NCI-H460 (cell line): ENCODE results near the gene ARPC4. TPM values are rescaled to one million over a fixed set of nuclear protein-coding genes. Genes with fewer than 3 reads are reported as not detected.
"Not testable (repeated sequence)": the region's sequence is repeated elsewhere in the genome, so short reads cannot be mapped to it uniquely, and the experiment has no call there.

Source experiments
- DNase-seq: peaks from one replicate; pipeline ENCODE4 v3.0.0-alpha.2; 2016; ENCODE audit warnings: low read depth; ENCODE audit errors: extremely low read depth
- total RNA-seq: library from RNA; depleted of rRNA; stranded (reverse); fragments of >200 nt; shearing (Covaris generic); gene quantifications from 2 replicates; pipeline ENCODE4 v1.2.3, GENCODE V29; 2014

Gene ARPC4
- total RNA-seq, 1 experiment from 2014 or later, result 97.3 TPM

GRCh38 chr3:9769426-9770275 lies 23.2 kb upstream of the ARPC4 start, which contains the start of gene CAMK1:
Gene CAMK1 (minus strand): TSS chr3:9769947. CDS start chr3:9767749, 2,198 bp downstream.
- peak; percentile 37 for DNase-seq

GRCh38 chr3:9770276-9770812 lies 22.5 kb upstream of the ARPC4 start:
- DNase-seq, result no peak

- DNase-seq, result not testable (repeated sequence)
Observed at GRCh38 chr3:9771007-9771406, 21.9 kb upstream of the ARPC4 start.

- DNase-seq, result no peak
Observed at GRCh38 chr3:9776896-9777693, 15.8 kb upstream of the ARPC4 start.

- DNase-seq, result no peak
Observed at GRCh38 chr3:9777694-9778021, 15.2 kb upstream of the ARPC4 start.

- DNase-seq, result no peak
Observed at GRCh38 chr3:9778143-9779074, 14.5 kb upstream of the ARPC4 start.

GRCh38 chr3:9779075-9779593 lies 13.7 kb upstream of the ARPC4 start:
- no peak for DNase-seq

GRCh38 chr3:9779721-9780457 lies 13.0 kb upstream of the ARPC4 start:
- DNase-seq, result no peak

- DNase-seq, result no peak
Observed at GRCh38 chr3:9780458-9780812, 12.4 kb upstream of the ARPC4 start.

GRCh38 chr3:9780910-9781309 lies 12.0 kb upstream of the ARPC4 start:
- DNase-seq, result no peak

- DNase-seq, result no peak
Observed at GRCh38 chr3:9781551-9781950, 11.3 kb upstream of the ARPC4 start.

GRCh38 chr3:9781978-9782603 lies 10.8 kb upstream of the ARPC4 start:
- no peak for DNase-seq

GRCh38 chr3:9782770-9783169 lies 10.1 kb upstream of the ARPC4 start:
- peak; percentile 15 for DNase-seq

- DNase-seq, result no peak
Observed at GRCh38 chr3:9783954-9784353, 8.9 kb upstream of the ARPC4 start.

- DNase-seq, result no peak
Observed at GRCh38 chr3:9784965-9785364, 7.9 kb upstream of the ARPC4 start.

- no peak for DNase-seq
Observed at GRCh38 chr3:9785602-9786001, 7.3 kb upstream of the ARPC4 start.

GRCh38 chr3:9786209-9786739 lies 6.6 kb upstream of the ARPC4 start:
- DNase-seq, result no peak

- DNase-seq, result no peak
Observed at GRCh38 chr3:9786825-9787669, 5.8 kb upstream of the ARPC4 start.
